HUES48 (cell line): ENCODE data around the gene ZFP91.

ENCODE experiments used
- H3K27ac ChIP-seq: one replicate; pipeline ENCODE4 v1.7.0; 2013; ENCODE audit warnings: low read depth, low read length, inconsistent platforms
- H3K27me3 ChIP-seq: 2 replicates; pipeline ENCODE4 v1.6.1; 2013; ENCODE audit warnings: mild to moderate bottlenecking, low read length; ENCODE audit not compliant: control insufficient read depth, insufficient read depth
- H3K36me3 ChIP-seq: 2 replicates; pipeline ENCODE4 v1.6.1; 2013; ENCODE audit warnings: low read length; ENCODE audit not compliant: control insufficient read depth, insufficient read depth
- H3K4me1 ChIP-seq: 2 replicates; pipeline ENCODE4 v1.6.1; 2013; ENCODE audit warnings: mild to moderate bottlenecking, low read length; ENCODE audit not compliant: control insufficient read depth, insufficient read depth
- H3K4me3 ChIP-seq: 2 replicates; pipeline ENCODE4 v1.5.1; 2013; ENCODE audit warnings: mild to moderate bottlenecking, low read depth, low read length
- H3K9ac ChIP-seq: 2 replicates; pipeline ENCODE4 v1.6.1; 2013; ENCODE audit warnings: mild to moderate bottlenecking, low read depth, low read length, moderate library complexity
- H3K9me3 ChIP-seq: 2 replicates; pipeline ENCODE4 v1.6.1; 2013; ENCODE audit warnings: low read length; ENCODE audit not compliant: control insufficient read depth, insufficient read depth

The ZFP91 gene

DNA sequence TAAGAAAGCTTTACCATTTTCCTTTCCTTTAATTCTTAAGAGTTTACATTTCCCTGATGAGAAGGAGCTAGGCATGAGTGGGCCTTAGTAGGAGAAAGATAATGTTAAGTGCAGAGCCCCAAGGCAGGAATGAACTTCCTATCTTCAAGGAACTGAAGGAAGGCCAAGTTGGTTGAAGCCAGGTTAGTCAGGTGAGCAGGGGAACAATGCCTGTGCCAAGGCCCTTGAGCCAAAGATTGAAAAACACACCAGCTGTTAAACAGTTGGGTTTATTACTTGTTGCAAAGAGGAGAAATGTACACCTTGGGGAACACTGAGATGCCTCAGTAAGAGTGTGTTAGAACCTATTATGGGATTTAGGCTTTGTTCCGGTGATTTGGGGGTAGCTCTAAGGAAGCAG is 53.6 kb downstream of the ZFP91 start:
- no peak overlapping the region for H3K9ac ChIP-seq

GRCh38 chr11:58636587-58636986 is 57.7 kb downstream of the ZFP91 start:
- Histone ChIP-seq H3K27me3 (no peaks in the 10 kb centered on the region), H3K9me3 (no peaks in the 10 kb centered on the region), H3K36me3 (no peaks in the 10 kb centered on the region), H3K9ac (no peak overlapping the region), H3K4me1 (peaks cover 11% of the 10 kb centered on the region; the same call in 1 of the 2 replicates), H3K4me3 (no peak overlapping the region), H3K27ac (no peak overlapping the region)

More for the DNA sequence above, 53.6 kb downstream of the ZFP91 start:
- peaks cover 11% of the 10 kb centered on the region; the same call in 1 of the 2 replicates for H3K4me1 ChIP-seq
- no peak overlapping the region for H3K4me3 ChIP-seq
- H3K27ac ChIP-seq, result no peak overlapping the region
- no peaks in the 10 kb centered on the region for H3K9me3 ChIP-seq
- H3K27me3 ChIP-seq, result no peaks in the 10 kb centered on the region
- H3K36me3 ChIP-seq, result 0 out of 2 replicates have a peak, but pooled peaks cover 4% of the 10 kb centered on the region

DNA sequence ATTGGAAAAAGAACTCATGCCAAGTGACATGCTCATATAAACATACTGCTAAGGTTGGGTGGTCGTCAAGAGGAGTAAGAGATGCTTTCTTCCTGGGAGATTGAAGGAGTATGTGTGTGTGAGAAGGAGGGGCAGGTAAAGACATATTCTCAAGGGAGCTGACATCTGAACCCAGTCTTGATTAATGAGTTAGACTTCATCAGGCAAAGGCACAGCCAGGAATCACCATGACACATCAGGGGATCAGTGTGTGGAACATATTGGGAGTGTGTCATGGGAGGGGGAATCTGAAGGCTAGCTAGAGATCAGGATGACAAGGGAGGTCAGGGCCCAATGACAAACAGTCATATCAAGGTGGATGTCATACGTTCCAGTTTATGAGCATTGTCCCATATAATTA is 58.5 kb downstream of the ZFP91 start:
- H3K9me3 ChIP-seq, result no peaks in the 10 kb centered on the region
- H3K4me1 ChIP-seq, result peaks cover 11% of the 10 kb centered on the region; the same call in 1 of the 2 replicates
- H3K27ac ChIP-seq, result no peak overlapping the region
- no peaks in the 10 kb centered on the region for H3K27me3 ChIP-seq
- no peaks in the 10 kb centered on the region for H3K36me3 ChIP-seq
- no peak overlapping the region for H3K4me3 ChIP-seq
- no peak overlapping the region for H3K9ac ChIP-seq

DNA sequence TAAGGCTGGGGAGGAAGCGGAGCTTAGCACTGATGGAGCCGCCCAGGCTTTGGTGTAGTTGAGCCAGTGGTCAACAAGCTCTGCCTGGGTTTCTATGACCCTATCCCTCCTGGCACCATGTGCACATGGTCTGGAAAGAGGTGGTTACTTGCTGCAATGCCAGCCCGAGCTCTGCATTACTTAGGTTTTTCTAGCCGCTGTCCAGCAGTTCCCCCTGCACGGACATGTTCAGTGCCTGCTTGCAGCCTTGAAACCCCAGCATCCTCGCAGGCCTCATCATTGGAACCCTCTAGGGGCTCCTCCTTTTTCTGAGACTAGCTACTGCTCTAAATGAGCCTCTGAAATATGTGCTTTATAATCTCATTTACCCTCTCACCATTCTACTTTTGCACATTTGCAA is 60.2 kb downstream of the ZFP91 start:
- Histone ChIP-seq H3K27ac (no peak overlapping the region), H3K4me1 (no peaks in the 10 kb centered on the region), H3K36me3 (no peaks in the 10 kb centered on the region), H3K4me3 (no peak overlapping the region), H3K27me3 (no peaks in the 10 kb centered on the region), H3K9me3 (no peaks in the 10 kb centered on the region), H3K9ac (no peak overlapping the region)

- Histone ChIP-seq H3K4me3 (no peak overlapping the region), H3K4me1 (no peaks in the 10 kb centered on the region), H3K9me3 (peaks cover 3% of the 10 kb centered on the region), H3K9ac (no peak overlapping the region), H3K27me3 (no peaks in the 10 kb centered on the region), H3K27ac (no peak overlapping the region), H3K36me3 (no peaks in the 10 kb centered on the region)
Observed at GRCh38 chr11:58639669-58640068, 60.8 kb downstream of the ZFP91 start.

DNA sequence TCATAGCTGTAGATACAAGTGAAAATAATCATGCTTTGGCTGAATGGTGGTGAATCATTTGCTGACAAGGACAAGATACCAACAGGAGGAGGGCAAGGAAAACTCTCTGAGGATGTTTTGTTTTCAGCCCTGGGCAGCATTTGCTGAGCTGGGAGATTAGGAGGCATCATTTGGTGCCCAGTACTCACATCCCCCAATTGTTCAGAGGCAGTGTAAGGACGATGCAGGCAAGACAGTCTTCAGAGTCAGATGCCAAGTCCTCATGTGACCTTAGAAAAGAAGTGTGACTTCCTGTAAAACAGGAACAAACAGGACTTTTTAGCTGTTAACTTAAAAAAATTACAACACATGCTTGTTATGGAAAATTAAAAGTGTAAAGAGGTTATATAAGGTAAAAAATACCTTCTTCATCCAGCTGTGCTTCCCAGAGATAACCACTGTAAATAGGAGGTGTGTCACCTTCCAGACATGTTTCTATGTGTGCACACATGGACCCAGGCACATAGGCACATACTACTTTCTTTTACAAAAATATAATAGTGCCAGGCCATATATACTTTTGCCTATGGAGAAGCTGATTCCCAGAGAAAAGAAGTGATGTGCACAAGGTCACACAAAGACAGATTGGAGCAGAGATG is 61.6 kb downstream of the ZFP91 start:
- no peak overlapping the region for H3K27ac ChIP-seq
- no peak overlapping the region for H3K4me3 ChIP-seq
- H3K4me1 ChIP-seq, result no peaks in the 10 kb centered on the region
- H3K36me3 ChIP-seq, result no peaks in the 10 kb centered on the region
- H3K9ac ChIP-seq, result no peak overlapping the region
- H3K27me3 ChIP-seq, result no peaks in the 10 kb centered on the region
- H3K9me3 ChIP-seq, result peaks cover 12% of the 10 kb centered on the region

DNA sequence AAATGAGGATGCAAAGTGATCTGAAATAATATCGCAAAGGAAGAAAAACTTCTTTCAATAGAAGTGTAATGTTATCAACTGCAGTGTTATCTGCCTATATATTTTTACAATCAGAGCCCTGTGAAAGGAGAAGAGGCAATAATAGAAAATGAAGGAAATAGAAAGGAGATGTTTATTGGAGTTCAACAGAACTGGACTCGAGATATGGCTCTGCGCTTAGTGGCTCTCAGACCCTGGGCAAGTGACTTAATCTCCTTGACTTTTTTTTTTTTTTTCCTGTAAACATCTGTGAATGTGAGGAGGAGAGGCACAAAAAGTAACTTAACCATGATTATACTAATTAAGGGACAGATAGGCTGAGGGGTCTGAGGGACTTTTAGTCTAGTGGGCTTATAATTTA is 62.5 kb downstream of the ZFP91 start:
- no peaks in the 10 kb centered on the region for H3K36me3 ChIP-seq
- H3K9ac ChIP-seq, result no peak overlapping the region
- H3K4me1 ChIP-seq, result no peaks in the 10 kb centered on the region
- no peak overlapping the region for H3K27ac ChIP-seq
- H3K9me3 ChIP-seq, result peaks cover 20% of the 10 kb centered on the region
- H3K4me3 ChIP-seq, result no peak overlapping the region
- H3K27me3 ChIP-seq, result no peaks in the 10 kb centered on the region

- Histone ChIP-seq H3K27ac (no peak overlapping the region), H3K27me3 (no peaks in the 10 kb centered on the region), H3K4me1 (no peaks in the 10 kb centered on the region), H3K36me3 (no peaks in the 10 kb centered on the region), H3K9me3 (peaks cover 26% of the 10 kb centered on the region), H3K9ac (no peak overlapping the region), H3K4me3 (no peak overlapping the region)
Observed at GRCh38 chr11:58641803-58642581, 63.1 kb downstream of the ZFP91 start.

GRCh38 chr11:58645854-58646253 is 67.0 kb downstream of the ZFP91 start:
- H3K27me3 ChIP-seq, result no peaks in the 10 kb centered on the region
- no peaks in the 10 kb centered on the region for H3K4me1 ChIP-seq
- H3K27ac ChIP-seq, result no peak overlapping the region
- H3K9ac ChIP-seq, result no peak overlapping the region
- H3K9me3 ChIP-seq, result peaks cover 27% of the 10 kb centered on the region
- no peaks in the 10 kb centered on the region for H3K36me3 ChIP-seq
- H3K4me3 ChIP-seq, result no peak overlapping the region; the same call in 1 of the 2 replicates

DNA sequence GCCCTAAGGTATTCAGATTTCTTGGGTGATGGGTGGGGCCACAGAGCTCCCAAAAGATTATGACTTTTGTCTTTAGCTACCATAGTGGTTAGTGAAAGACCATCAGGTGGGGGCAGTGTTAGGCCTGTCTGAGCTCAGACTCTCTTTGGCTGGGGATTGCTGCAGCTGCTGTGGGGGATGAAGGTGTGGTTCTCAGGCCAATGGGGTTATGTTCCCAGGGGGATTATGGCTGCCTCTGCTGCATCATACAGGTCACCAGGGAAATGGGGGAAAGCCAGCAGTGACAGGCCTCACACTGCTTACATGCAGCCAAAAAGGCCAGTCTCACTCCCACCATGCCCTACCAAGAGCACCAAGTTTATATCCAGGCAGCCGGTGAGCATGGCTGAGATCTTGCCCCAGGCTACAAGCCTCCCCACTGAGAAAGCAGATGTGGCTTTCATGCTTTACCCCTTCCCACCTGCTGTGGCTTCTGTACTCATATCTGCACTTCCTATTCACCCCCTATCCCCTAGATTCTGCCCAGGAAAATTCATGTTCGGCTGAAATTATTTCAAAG is 68.4 kb downstream of the ZFP91 start:
- no peaks in the 10 kb centered on the region for H3K27me3 ChIP-seq
- no peak overlapping the region for H3K9ac ChIP-seq
- peaks cover 27% of the 10 kb centered on the region for H3K9me3 ChIP-seq
- no peak overlapping the region for H3K27ac ChIP-seq
- H3K36me3 ChIP-seq, result no peaks in the 10 kb centered on the region
- peaks cover 6% of the 10 kb centered on the region; the same call in 1 of the 2 replicates for H3K4me1 ChIP-seq
- H3K4me3 ChIP-seq, result no peak overlapping the region

- no peaks in the 10 kb centered on the region for H3K36me3 ChIP-seq
- H3K27ac ChIP-seq, result no peak overlapping the region
- no peak overlapping the region for H3K9ac ChIP-seq
- peaks cover 27% of the 10 kb centered on the region for H3K9me3 ChIP-seq
- H3K4me1 ChIP-seq, result peaks cover 13% of the 10 kb centered on the region
- H3K27me3 ChIP-seq, result no peaks in the 10 kb centered on the region
- no peak overlapping the region for H3K4me3 ChIP-seq
Observed at GRCh38 chr11:58647866-58648265, 69.0 kb downstream of the ZFP91 start.
